ENCODE measurements around the gene THAP7.

THAP7 gene

GRCh38 chr22:21044931-21045584 lies 43.1 kb upstream of the THAP7 start:
- H3K79me1 ChIP-seq (ENCODE audit: low read depth, low read length) = no peaks in the 10 kb centered on the region
- no peak overlapping the region for H3K4ac ChIP-seq (ENCODE audit: low read length)
- peak overlapping the region; percentile 89 for H3K23ac ChIP-seq (ENCODE audit: low read depth, low read length, poor library complexity)
- no peaks in the 10 kb centered on the region for H3K36me3 ChIP-seq (replicated peaks in 1 of 2; ENCODE audit: control insufficient read depth in 2 of 2, insufficient read depth in 2 of 2, low read length in 2 of 2)
- peaks cover 12 to 15% of the 10 kb centered on the region in 2 donors for H3K4me1 ChIP-seq (ENCODE audit: control insufficient read depth in 2 of 2, insufficient read depth in 1 of 2, low read depth in 1 of 2, low read length in 2 of 2)
- H3K14ac ChIP-seq (ENCODE audit: low read length) = no peak overlapping the region
- peak overlapping the region; percentile 35 for H2BK5ac ChIP-seq (ENCODE audit: low read length)
- no peak overlapping the region for H4K8ac ChIP-seq (ENCODE audit: low read depth, low read length)
- H4K91ac ChIP-seq (ENCODE audit: low read depth, low read length, poor library complexity) = no peak overlapping the region
- peak overlapping the region; percentile 52 for H3K4me2 ChIP-seq (ENCODE audit: insufficient read depth, low read length, poor library complexity, severe bottlenecking)
- H3K9me3 ChIP-seq (replicated peaks in 1 of 2; ENCODE audit: control insufficient read depth in 2 of 2, insufficient read depth in 1 of 2, low read depth in 1 of 2, low read length in 2 of 2) = no peaks in the 10 kb centered on the region
- DNase-seq (ENCODE audit: low spot score) = no peak
- peak overlapping the region; percentile 83 for H3K18ac ChIP-seq (ENCODE audit: low read length)
- H2BK120ac ChIP-seq (ENCODE audit: low read depth, low read length) = no peak overlapping the region
- H3K27ac ChIP-seq (replicated peaks; ENCODE audit: low read length) = peak overlapping the region; percentile 40
- peak overlapping the region; percentile 44 for H3K9ac ChIP-seq (ENCODE audit: low read depth, low read length, poor library complexity)
- H3K27me3 ChIP-seq (ENCODE audit: control insufficient read depth in 3 of 3, insufficient read depth in 3 of 3, low read depth in 1 of 3, low read length in 3 of 3) = peaks cover 0 to 17% (median 0%) of the 10 kb centered on the region in 3 experiments
- no peak overlapping the region for H2AK5ac ChIP-seq (ENCODE audit: low read depth, low read length)
- peak overlapping the region in 1 of 2 donors; percentile 58 for H3K4me3 ChIP-seq (ENCODE audit: low read length in 2 of 2)
- H2BK12ac ChIP-seq (ENCODE audit: low read length) = peak overlapping the region; percentile 41
- peak overlapping the region; percentile 69 for H2BK15ac ChIP-seq (ENCODE audit: low read length)
- WGBS, 2 donors (ENCODE audit: extremely low coverage in 2 of 2, insufficient read length in 2 of 2, insufficient replicate concordance in 1 of 2) = no CpG with 5 or more reads among the region's 15 CpGs
- H2AFZ ChIP-seq (ENCODE audit: low read length) = peak overlapping the region; percentile 64

GRCh38 chr22:21043860-21044535 lies 42.1 kb upstream of the THAP7 start:
- peaks cover 12 to 15% of the 10 kb centered on the region in 2 donors for H3K4me1 ChIP-seq (ENCODE audit: control insufficient read depth in 2 of 2, insufficient read depth in 1 of 2, low read depth in 1 of 2, low read length in 2 of 2)
- H3K4me2 ChIP-seq (ENCODE audit: insufficient read depth, low read length, poor library complexity, severe bottlenecking) = no peak overlapping the region
- H3K27me3 ChIP-seq (ENCODE audit: control insufficient read depth in 3 of 3, insufficient read depth in 3 of 3, low read depth in 1 of 3, low read length in 3 of 3) = peaks cover 0 to 17% (median 0%) of the 10 kb centered on the region in 3 experiments
- H3K18ac ChIP-seq (ENCODE audit: low read length) = peak overlapping the region; percentile 71
- no peak for DNase-seq (ENCODE audit: low spot score)
- H4K8ac ChIP-seq (ENCODE audit: low read depth, low read length) = no peak overlapping the region
- H3K14ac ChIP-seq (ENCODE audit: low read length) = peak overlapping the region; percentile 21
- H2BK120ac ChIP-seq (ENCODE audit: low read depth, low read length) = peak overlapping the region; percentile 87
- no peaks in the 10 kb centered on the region for H3K36me3 ChIP-seq (replicated peaks in 1 of 2; ENCODE audit: control insufficient read depth in 2 of 2, insufficient read depth in 2 of 2, low read length in 2 of 2)
- no peak overlapping the region for H3K4me3 ChIP-seq (ENCODE audit: low read length in 2 of 2)
- peak overlapping the region; percentile 64 for H2AFZ ChIP-seq (ENCODE audit: low read length)
- WGBS, 2 donors (ENCODE audit: extremely low coverage in 2 of 2, insufficient read length in 2 of 2, insufficient replicate concordance in 1 of 2) = no CpG with 5 or more reads among the region's 15 CpGs
- no peaks in the 10 kb centered on the region for H3K79me1 ChIP-seq (ENCODE audit: low read depth, low read length)
- H2BK15ac ChIP-seq (ENCODE audit: low read length) = no peak overlapping the region
- no peak overlapping the region for H3K27ac ChIP-seq (replicated peaks; ENCODE audit: low read length)
- H3K4ac ChIP-seq (ENCODE audit: low read length) = no peak overlapping the region
- H3K23ac ChIP-seq (ENCODE audit: low read depth, low read length, poor library complexity) = peak overlapping the region; percentile 89
- H2BK5ac ChIP-seq (ENCODE audit: low read length) = no peak overlapping the region
- peak overlapping the region; percentile 96 for H2AK5ac ChIP-seq (ENCODE audit: low read depth, low read length)
- no peak overlapping the region for H3K9ac ChIP-seq (ENCODE audit: low read depth, low read length, poor library complexity)
- no peak overlapping the region for H2BK12ac ChIP-seq (ENCODE audit: low read length)
- H3K9me3 ChIP-seq (replicated peaks in 1 of 2; ENCODE audit: control insufficient read depth in 2 of 2, insufficient read depth in 1 of 2, low read depth in 1 of 2, low read length in 2 of 2) = no peaks in the 10 kb centered on the region
- H4K91ac ChIP-seq (ENCODE audit: low read depth, low read length, poor library complexity) = no peak overlapping the region

- peak overlapping the region; percentile 8 for H2AK5ac ChIP-seq (ENCODE audit: low read depth, low read length)
- no peak overlapping the region for H2BK5ac ChIP-seq (ENCODE audit: low read length)
- H2BK12ac ChIP-seq (ENCODE audit: low read length) = no peak overlapping the region
- H3K27ac ChIP-seq (replicated peaks; ENCODE audit: low read length) = no peak overlapping the region
- peaks cover 12 to 15% of the 10 kb centered on the region in 2 donors for H3K4me1 ChIP-seq (ENCODE audit: control insufficient read depth in 2 of 2, insufficient read depth in 1 of 2, low read depth in 1 of 2, low read length in 2 of 2)
- H3K4ac ChIP-seq (ENCODE audit: low read length) = no peak overlapping the region
- H3K14ac ChIP-seq (ENCODE audit: low read length) = no peak overlapping the region
- no peaks in the 10 kb centered on the region for H3K79me1 ChIP-seq (ENCODE audit: low read depth, low read length)
- no peak for DNase-seq (ENCODE audit: low spot score)
- no peak overlapping the region for H3K4me2 ChIP-seq (ENCODE audit: insufficient read depth, low read length, poor library complexity, severe bottlenecking)
- peak overlapping the region; percentile 0 for H3K9ac ChIP-seq (ENCODE audit: low read depth, low read length, poor library complexity)
- H3K23ac ChIP-seq (ENCODE audit: low read depth, low read length, poor library complexity) = peak overlapping the region; percentile 89
- H3K9me3 ChIP-seq (replicated peaks in 1 of 2; ENCODE audit: control insufficient read depth in 2 of 2, insufficient read depth in 1 of 2, low read depth in 1 of 2, low read length in 2 of 2) = no peaks in the 10 kb centered on the region
- H4K91ac ChIP-seq (ENCODE audit: low read depth, low read length, poor library complexity) = no peak overlapping the region
- H2AFZ ChIP-seq (ENCODE audit: low read length) = no peak overlapping the region
- no peak overlapping the region for H2BK120ac ChIP-seq (ENCODE audit: low read depth, low read length)
- peaks cover 0 to 15% (median 0%) of the 10 kb centered on the region in 3 experiments for H3K27me3 ChIP-seq (ENCODE audit: control insufficient read depth in 3 of 3, insufficient read depth in 3 of 3, low read depth in 1 of 3, low read length in 3 of 3)
- no CpG with 5 or more reads among the region's 6 CpGs for WGBS, 2 donors (ENCODE audit: extremely low coverage in 2 of 2, insufficient read length in 2 of 2, insufficient replicate concordance in 1 of 2)
- H4K8ac ChIP-seq (ENCODE audit: low read depth, low read length) = no peak overlapping the region
- peak overlapping the region; percentile 51 for H3K18ac ChIP-seq (ENCODE audit: low read length)
- no peaks in the 10 kb centered on the region for H3K36me3 ChIP-seq (replicated peaks in 1 of 2; ENCODE audit: control insufficient read depth in 2 of 2, insufficient read depth in 2 of 2, low read length in 2 of 2)
- H2BK15ac ChIP-seq (ENCODE audit: low read length) = no peak overlapping the region
- H3K4me3 ChIP-seq (ENCODE audit: low read length in 2 of 2) = no peak overlapping the region
These were observed 41.3 kb upstream of the THAP7 start for GRCh38 chr22:21042978-21043859.

Data from neuronal stem cell (in vitro differentiated cells).